GM04504 (cell line): ENCODE measurements around the gene MRPL17.
"Not testable (repeated sequence)": the region's sequence is repeated elsewhere in the genome, so short reads cannot be mapped to it uniquely, and the experiment has no call there.

ENCODE experiments used
- DNase-seq: peaks from one replicate; pipeline ENCODE4 v3.0.0-alpha.2; 2012; ENCODE audit warnings: low read depth

MRPL17 gene

GRCh38 chr11:6682936-6683861 lies at the start of gene MRPL17:
Gene MRPL17 (minus strand): TSS chr11:6683340. CDS start chr11:6683296, 44 bp downstream.
- DNase-seq: peak; percentile 98

- no peak for DNase-seq
These were observed 45.0 kb upstream of the MRPL17 start for GRCh38 chr11:6727971-6728760.

- no peak for DNase-seq
These were observed 42.3 kb upstream of the MRPL17 start for GRCh38 chr11:6725386-6725896.

- no peak for DNase-seq
These were observed 40.9 kb upstream of the MRPL17 start for GRCh38 chr11:6724013-6724412.

GRCh38 chr11:6721343-6721742 lies 38.2 kb upstream of the MRPL17 start:
- DNase-seq: no peak

GRCh38 chr11:6719576-6719975 lies 36.4 kb upstream of the MRPL17 start:
- no peak for DNase-seq

GRCh38 chr11:6717426-6717825 lies 34.3 kb upstream of the MRPL17 start:
- DNase-seq: no peak

GRCh38 chr11:6711552-6711951 lies 28.4 kb upstream of the MRPL17 start:
- not testable (repeated sequence) for DNase-seq

- DNase-seq: no peak
These were observed 25.7 kb upstream of the MRPL17 start for GRCh38 chr11:6708876-6709275.

GRCh38 chr11:6705905-6706535 lies 22.9 kb upstream of the MRPL17 start:
- DNase-seq: peak; percentile 51

- peak; percentile 64 for DNase-seq
These were observed 20.3 kb upstream of the MRPL17 start for GRCh38 chr11:6703247-6704063.

- DNase-seq: not testable (repeated sequence)
These were observed 18.8 kb upstream of the MRPL17 start for GRCh38 chr11:6701955-6702354.

GRCh38 chr11:6695377-6695776 lies 12.2 kb upstream of the MRPL17 start:
- DNase-seq: no peak

- no peak for DNase-seq
These were observed 11.0 kb upstream of the MRPL17 start for GRCh38 chr11:6694229-6694535.

- peak; percentile 68 for DNase-seq
These were observed 10.4 kb upstream of the MRPL17 start for GRCh38 chr11:6693342-6694228.

GRCh38 chr11:6692128-6692527 lies 9.0 kb upstream of the MRPL17 start:
- DNase-seq: no peak

- not testable (repeated sequence) for DNase-seq
These were observed 7.4 kb upstream of the MRPL17 start for GRCh38 chr11:6690431-6691132.

- DNase-seq: no peak
These were observed 4.7 kb upstream of the MRPL17 start for GRCh38 chr11:6687876-6688275.

GRCh38 chr11:6686006-6686405 lies 2.9 kb upstream of the MRPL17 start:
- DNase-seq: no peak

- DNase-seq: not testable (repeated sequence)
These were observed 928 bp upstream of the MRPL17 start for GRCh38 chr11:6684068-6684467.
